ENCODE results near the gene TUBB8. TPM values are rescaled to one million over a fixed set of nuclear protein-coding genes. Genes with fewer than 3 reads are reported as not detected.

TUBB8 gene
- total and polyA plus RNA-seq, 9 of the 15 experiments (the other 6 are each of a cell fraction or from before 2014, with no cell fraction given): 0.07 TPM; not detected in 8

GRCh38 chr10:73543-74265 lies 24.6 kb upstream of the TUBB8 start (continued):
- TF ChIP-seq DEAF1 (CRISPR knock-in tag; IDR thresholded peaks at IDR 0.05): peak; percentile 46
- peak; percentile 10 for TF ChIP-seq CTCFL (IDR thresholded peaks at IDR 0.05; ENCODE audit: borderline replicate concordance, insufficient read depth, low read depth, low read length, poor library complexity, severe bottlenecking)
- 0 out of 2 replicates have a peak, but pooled peaks have one; percentile 48 for TF ChIP-seq PHF21A (IDR thresholded peaks at IDR 0.05; ENCODE audit: borderline replicate concordance, low read depth)
- TF ChIP-seq RAD21 (CRISPR knock-in tag; conservative IDR thresholded peaks at IDR 0.05 in 1 of 2, IDR thresholded peaks at IDR 0.05 in 1 of 2): peak; percentile 64 to 75
- peak; percentile 57 to 75; a peak in 2 of 4 replicates for TF ChIP-seq RCOR1 (IDR thresholded peaks at IDR 0.05; ENCODE audit: borderline replicate concordance in 1 of 2, low read depth in 2 of 2, low read length in 2 of 2)
- 0 out of 2 replicates have a peak, but pooled peaks have one; percentile 23 for TF ChIP-seq HDAC2 (IDR thresholded peaks at IDR 0.05)
- peak; percentile 80 for TF ChIP-seq RB1 (IDR thresholded peaks at IDR 0.05; ENCODE audit: low read depth)
- TF ChIP-seq CTBP1 (IDR thresholded peaks at IDR 0.05; ENCODE audit: borderline replicate concordance): peak; percentile 58; the same call in 1 of the 2 replicates
- peak; percentile 59; the same call in 1 of the 2 replicates for TF ChIP-seq ZBTB7A (IDR thresholded peaks at IDR 0.05; ENCODE audit: borderline replicate concordance, control insufficient read depth, low read depth, low read length)
- peak; percentile 55; the same call in 1 of the 2 replicates for TF ChIP-seq MTA3 (IDR thresholded peaks at IDR 0.05; ENCODE audit: borderline replicate concordance)
- TF ChIP-seq CTCF (IDR thresholded peaks at IDR 0.05 in 2 of 3, conservative IDR thresholded peaks at IDR 0.05 in 1 of 3; ENCODE audit: insufficient read depth in 2 of 3, low read depth in 1 of 3, low read length in 3 of 3): peak; percentile 65 to 83 (median 68); a peak in 5 of 6 replicates
- TF ChIP-seq NRF1 (conservative IDR thresholded peaks at IDR 0.05 in 1 of 2, IDR thresholded peaks at IDR 0.05 in 1 of 2): peak in 1 of 2 experiments; percentile 30; a peak in 1 of 4 replicates
- TF ChIP-seq SMC3 (conservative IDR thresholded peaks at IDR 0.05; ENCODE audit: insufficient read depth, low read depth, low read length): peak; percentile 31
- TF ChIP-seq CXXC5 (CRISPR knock-in tag; IDR thresholded peaks at IDR 0.05): peak; percentile 43; the same call in 1 of the 2 replicates
- 0 out of 2 replicates have a peak, but pooled peaks have one; percentile 34 for TF ChIP-seq E2F3 (CRISPR knock-in tag; IDR thresholded peaks at IDR 0.05)
